Natural killer cell (primary cell): ENCODE measurements around the gene PIGR. TPM values are rescaled to one million over a fixed set of nuclear protein-coding genes. Genes with fewer than 3 reads are reported as not detected.

ENCODE experiments used
- ATAC-seq, 3 donors: fragments of 150-1000 bp in 2 of 3; fragments of 200-7000 bp in 1 of 3; cut with Tn5 transposase; 1 replicate in 1 of 3; 2 replicates in 2 of 3; pipeline ENCODE4 v1.10.0; 2021; ENCODE audit warnings: mild to moderate bottlenecking in 2 of 3, moderate library complexity in 2 of 3
- DNase-seq, 2 donors: peaks; one replicate each; pipeline versions ENCODE4 v3.0.0 to v3.0.0-alpha.2; 2013 to 2021; ENCODE audit warnings: mixed read lengths in 1 of 2
- H3K27ac ChIP-seq: one replicate; pipeline ENCODE4 v1.5.1; 2013; ENCODE audit warnings: mild to moderate bottlenecking, low read length
- H3K27me3 ChIP-seq: one replicate; pipeline ENCODE4 v1.6.1; 2013; ENCODE audit warnings: low read length; ENCODE audit not compliant: control insufficient read depth, insufficient read depth
- H3K36me3 ChIP-seq: one replicate; pipeline ENCODE4 v1.6.1; 2013; ENCODE audit warnings: low read length; ENCODE audit not compliant: control insufficient read depth, insufficient read depth
- H3K4me1 ChIP-seq: one replicate; pipeline ENCODE4 v1.6.1; 2013; ENCODE audit warnings: low read length; ENCODE audit not compliant: control insufficient read depth, insufficient read depth
- H3K4me3 ChIP-seq: one replicate; pipeline ENCODE4 v1.5.1; 2013; ENCODE audit warnings: low read length
- H3K9me3 ChIP-seq: one replicate; pipeline ENCODE4 v1.6.1; 2013; ENCODE audit warnings: low read length; ENCODE audit not compliant: control insufficient read depth, insufficient read depth
- H3K27ac Mint-ChIP-seq, 2 donors: one replicate each; pipeline ENCODE4 v1.8.0; 2022; ENCODE audit warnings: mild to moderate bottlenecking in 2 of 2, mixed read lengths in 2 of 2, moderate library complexity in 1 of 2
- H3K27me3 Mint-ChIP-seq, 2 donors: one replicate each; pipeline ENCODE4 v1.8.0; 2022; ENCODE audit warnings: low read depth in 2 of 2, mixed read lengths in 2 of 2
- H3K36me3 Mint-ChIP-seq: one replicate; pipeline ENCODE4 v1.8.0; 2022; ENCODE audit warnings: mixed read lengths
- H3K4me1 Mint-ChIP-seq, 2 donors: one replicate each; pipeline ENCODE4 v1.8.0; 2022; ENCODE audit warnings: mixed read lengths in 2 of 2
- H3K4me3 Mint-ChIP-seq: one replicate; pipeline ENCODE4 v1.8.0; 2022; ENCODE audit warnings: mild to moderate bottlenecking, moderate library complexity, mixed read lengths
- H3K9me3 Mint-ChIP-seq, 2 donors: one replicate each; pipeline ENCODE4 v1.8.0; 2022; ENCODE audit warnings: mixed read lengths in 2 of 2
- WGBS: methylation state at CpG from one replicate; pipeline ENCODE4 v1.1.7; 2013; ENCODE audit warnings: missing lambda C conversion rate; ENCODE audit not compliant: insufficient coverage; 5-methylcytosine and 5-hydroxymethylcytosine counted together
- intact Hi-C: fragments of 100-400 bp; cut with micrococcal nuclease; formaldehyde crosslinking; loops from one replicate; pipeline ENCODE4 v1.14.2; 2022
- total RNA-seq, 4 donors: library from RNA; stranded (reverse); fragments of 120-200 nt in 1 of 4; gene quantifications; one replicate each; pipeline versions ENCODE4 v1.2.3 to v1.2.4, GENCODE V29; 2013 to 2022
- TF ChIP-seq, protein P1 (sequence below): fragments of 200-600 bp; IDR thresholded peaks from one replicate; pipeline ENCODE4 v1.8.0; 2022; ENCODE audit warnings: antibody characterized with exemption

The PIGR gene
- total RNA-seq, 3 donors from 2014 or later (not counting 1 experiment from before 2014, with no cell fraction given) = 0.38 TPM; not detected in 2

GRCh38 chr1:206897175-206897574, 49.1 kb downstream of the PIGR start, which contains the start of gene IL24:
TSS of gene IL24 (plus strand) at chr1:206897443. CDS start at chr1:206897833, 390 bp downstream.
- intact Hi-C loops = no loop called here
- Histone ChIP-seq H3K4me3 (no peak within 1 kb of the TSS), H3K36me3 (peaks cover 4% of the 10 kb centered on the region), H3K27ac (no peak within 1 kb of the TSS), H3K9me3 (no peaks in the 10 kb centered on the region), H3K27me3 (no peaks in the 10 kb centered on the region), H3K4me1 (no peaks in the 10 kb centered on the region)
- TF ChIP-seq, protein P1, sequence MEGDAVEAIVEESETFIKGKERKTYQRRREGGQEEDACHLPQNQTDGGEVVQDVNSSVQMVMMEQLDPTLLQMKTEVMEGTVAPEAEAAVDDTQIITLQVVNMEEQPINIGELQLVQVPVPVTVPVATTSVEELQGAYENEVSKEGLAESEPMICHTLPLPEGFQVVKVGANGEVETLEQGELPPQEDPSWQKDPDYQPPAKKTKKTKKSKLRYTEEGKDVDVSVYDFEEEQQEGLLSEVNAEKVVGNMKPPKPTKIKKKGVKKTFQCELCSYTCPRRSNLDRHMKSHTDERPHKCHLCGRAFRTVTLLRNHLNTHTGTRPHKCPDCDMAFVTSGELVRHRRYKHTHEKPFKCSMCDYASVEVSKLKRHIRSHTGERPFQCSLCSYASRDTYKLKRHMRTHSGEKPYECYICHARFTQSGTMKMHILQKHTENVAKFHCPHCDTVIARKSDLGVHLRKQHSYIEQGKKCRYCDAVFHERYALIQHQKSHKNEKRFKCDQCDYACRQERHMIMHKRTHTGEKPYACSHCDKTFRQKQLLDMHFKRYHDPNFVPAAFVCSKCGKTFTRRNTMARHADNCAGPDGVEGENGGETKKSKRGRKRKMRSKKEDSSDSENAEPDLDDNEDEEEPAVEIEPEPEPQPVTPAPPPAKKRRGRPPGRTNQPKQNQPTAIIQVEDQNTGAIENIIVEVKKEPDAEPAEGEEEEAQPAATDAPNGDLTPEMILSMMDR = no peak
- H3K36me3 Mint-ChIP-seq = no peaks in the 10 kb centered on the region
- H3K27ac Mint-ChIP-seq = no peak within 1 kb of the TSS
- DNase-seq (no peak), ATAC-seq (no peak)
- H3K4me1 Mint-ChIP-seq = peaks cover 0 to 21% of the 10 kb centered on the region in 2 donors
- no peaks in the 10 kb centered on the region for H3K9me3 Mint-ChIP-seq
- no CpG with 5 or more reads among the region's 4 CpGs for WGBS
- H3K4me3 Mint-ChIP-seq = no peak within 1 kb of the TSS
- H3K27me3 Mint-ChIP-seq = peaks cover 0 to 3% of the 10 kb centered on the region in 2 donors

GRCh38 chr1:206896261-206896660, 50.0 kb downstream of the PIGR start:
- no peak overlapping the region for H3K4me3 ChIP-seq
- no peaks in the 10 kb centered on the region for H3K9me3 ChIP-seq
- 89% methylated on average over 3 of the region's 3 CpGs for WGBS
- Mint-ChIP-seq H3K4me3 (no peak overlapping the region), H3K36me3 (no peaks in the 10 kb centered on the region), H3K9me3 (no peaks in the 10 kb centered on the region), H3K27me3 (peaks cover 0 to 3% of the 10 kb centered on the region in 2 donors), H3K27ac (no peak overlapping the region), H3K4me1 (peaks cover 3 to 18% of the 10 kb centered on the region in 2 donors)
- intact Hi-C loops = no loop called here
- no peak for ATAC-seq
- H3K27me3 ChIP-seq = no peaks in the 10 kb centered on the region
- no peaks in the 10 kb centered on the region for H3K4me1 ChIP-seq
- H3K27ac ChIP-seq = no peak overlapping the region
- H3K36me3 ChIP-seq = no peaks in the 10 kb centered on the region
- DNase-seq = no peak
- TF ChIP-seq, protein P1 = no peak

GRCh38 chr1:206895837-206896242, 50.4 kb downstream of the PIGR start:
- no peak for ATAC-seq
- Mint-ChIP-seq H3K4me1 (peaks cover 7 to 18% of the 10 kb centered on the region in 2 donors), H3K9me3 (no peaks in the 10 kb centered on the region), H3K27ac (no peak overlapping the region), H3K36me3 (no peaks in the 10 kb centered on the region), H3K4me3 (no peak overlapping the region), H3K27me3 (peaks cover 0 to 3% of the 10 kb centered on the region in 2 donors)
- Histone ChIP-seq H3K36me3 (no peaks in the 10 kb centered on the region), H3K9me3 (no peaks in the 10 kb centered on the region), H3K27me3 (no peaks in the 10 kb centered on the region), H3K4me1 (peaks cover 1% of the 10 kb centered on the region), H3K27ac (no peak overlapping the region), H3K4me3 (no peak overlapping the region)
- TF ChIP-seq, protein P1 = no peak
- intact Hi-C loops = no loop called here
- DNase-seq = no peak
- WGBS = 62% methylated on average over 3 of the region's 3 CpGs

DNA sequence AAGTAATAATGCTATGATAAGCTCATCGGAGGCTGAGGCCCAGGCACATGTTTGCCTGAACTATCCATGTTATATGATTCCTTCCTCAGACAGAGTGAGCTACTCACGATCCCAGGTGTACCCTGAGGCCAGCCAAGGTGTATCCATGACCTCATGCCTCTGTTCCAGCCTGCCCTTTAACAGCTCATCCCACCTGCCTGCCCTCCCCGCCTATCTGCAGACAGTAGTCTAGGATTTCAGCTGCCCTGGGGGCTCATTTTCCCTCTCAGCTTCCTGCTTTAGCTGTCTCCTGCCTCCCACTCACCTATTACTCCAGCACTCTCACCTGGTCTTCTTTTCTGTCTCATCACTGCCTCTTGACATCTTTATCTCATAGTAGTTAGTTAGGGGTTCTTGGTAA, 50.9 kb downstream of the PIGR start:
- DNase-seq (no peak), ATAC-seq (no peak)
- 96% methylated on average over 3 of the region's 3 CpGs for WGBS
- H3K27me3 ChIP-seq = no peaks in the 10 kb centered on the region
- H3K27ac ChIP-seq = no peak overlapping the region
- Mint-ChIP-seq H3K9me3 (no peaks in the 10 kb centered on the region), H3K36me3 (no peaks in the 10 kb centered on the region), H3K4me3 (no peak overlapping the region), H3K27ac (no peak overlapping the region), H3K27me3 (peaks cover 0 to 3% of the 10 kb centered on the region in 2 donors), H3K4me1 (peaks cover 12 to 21% of the 10 kb centered on the region in 2 donors)
- peaks cover 5% of the 10 kb centered on the region for H3K4me1 ChIP-seq
- H3K9me3 ChIP-seq = no peaks in the 10 kb centered on the region
- no peaks in the 10 kb centered on the region for H3K36me3 ChIP-seq
- no peak overlapping the region for H3K4me3 ChIP-seq
- intact Hi-C loops = no loop called here
- TF ChIP-seq, protein P1 = no peak
